HepG2 (cell line): ENCODE data around the gene EPB41L4A. TPM values are rescaled to one million over a fixed set of nuclear protein-coding genes. Genes with fewer than 3 reads are reported as not detected.

Source experiments
- ATAC-seq: fragments of 200-7000 bp; cut with Tn5 transposase; 3 replicates; pipeline ENCODE4 v1.9.1; 2020; ENCODE audit warnings: mild to moderate bottlenecking, moderate library complexity
- BruUV-seq: library from RNA; stranded (reverse); fragments of 400-500 nt; replicated peaks from 2 replicates; lab custom pipeline; 2021; lab: Mats Ljungman, UMichigan
- CTCF ChIA-PET: fragments of 300-600 bp; formaldehyde crosslinking; extraction: SDS; loops from one replicate; lab custom pipeline; 2021; ENCODE audit warnings: low total read pairs, inconsistent platforms, low intra/inter-chr PET ratio; lab: Yijun Ruan, JAX
- POLR2A ChIA-PET: fragments of 350-600 bp; sonication (Branson Sonifier 250); formaldehyde crosslinking; loops from one replicate; lab custom pipeline; 2020; ENCODE audit warnings: antibody characterized with exemption, inconsistent platforms; lab: Yijun Ruan, JAX
- DNase-seq: peaks from one replicate; pipeline ENCODE4 v3.0.0-alpha.2; 2015; ENCODE audit warnings: low spot score
- FAIRE-seq: peaks from 3 replicates; lab custom pipeline; 2011; peaks lifted over from hg19 to GRCh38; lab: Jason Lieb, UNC
- H2AFZ ChIP-seq: one replicate; pipeline ENCODE4 v1.6.1; 2011; ENCODE audit warnings: low read length, inconsistent platforms
- H3K27ac ChIP-seq: fragments of 300-600 bp; 3 replicates; pipeline ENCODE4 v1.8.0; 2011; ENCODE audit warnings: mixed run types, mild to moderate bottlenecking, mixed read lengths, low read length, inconsistent platforms; ENCODE audit not compliant: insufficient read depth; ENCODE audit errors: extremely low read length
- H3K27me3 ChIP-seq, 2 experiments: fragments of 200-600 bp in 1 of 2; 2 replicates in 1 of 2; 3 replicates in 1 of 2; pipeline versions ENCODE4 v1.6.0 to v1.8.0; 2011; ENCODE audit warnings: low read length in 2 of 2, mild to moderate bottlenecking in 2 of 2, moderate library complexity in 2 of 2, inconsistent platforms in 1 of 2; ENCODE audit not compliant: insufficient read depth in 2 of 2, control insufficient read depth in 1 of 2
- H3K36me3 ChIP-seq, 2 experiments: fragments of 200-600 bp in 1 of 2; replicated peaks in 1 of 2; 2 replicates in 1 of 2; 3 replicates in 1 of 2; pipeline versions ENCODE4 v1.5.1 to v1.8.0; 2011; ENCODE audit warnings: low read length in 2 of 2, inconsistent platforms in 1 of 2; ENCODE audit not compliant: insufficient read depth in 2 of 2, control insufficient read depth in 1 of 2
- H3K4me1 ChIP-seq: 2 replicates; pipeline ENCODE4 v1.5.1; 2012; ENCODE audit warnings: low read length, inconsistent platforms; ENCODE audit not compliant: insufficient read depth
- H3K4me2 ChIP-seq: 2 replicates; pipeline ENCODE4 v1.6.0; 2011; ENCODE audit warnings: low read depth, low read length, inconsistent platforms
- H3K4me3 ChIP-seq, 3 experiments: fragments of 200-600 bp in 1 of 3; sonication (generic), shearing (Covaris generic) in 1 of 3; replicated peaks in 1 of 3; 2 replicates each; pipeline ENCODE4 v1.5.1; 2011 to 2016; ENCODE audit warnings: low read length in 3 of 3, inconsistent platforms in 2 of 3, low read depth in 2 of 3, mild to moderate bottlenecking in 2 of 3, control low read depth in 1 of 3, mixed read lengths in 1 of 3; ENCODE audit not compliant: insufficient read depth in 1 of 3
- H3K79me2 ChIP-seq: one replicate; pipeline ENCODE4 v1.6.1; 2011; ENCODE audit warnings: low read length, inconsistent platforms; ENCODE audit not compliant: insufficient read depth
- H3K9ac ChIP-seq: 2 replicates; pipeline ENCODE4 v1.6.0; 2011; ENCODE audit warnings: mild to moderate bottlenecking, low read depth, low read length, inconsistent platforms; ENCODE audit not compliant: insufficient read depth
- H3K9me3 ChIP-seq: 2 replicates; pipeline ENCODE4 v1.5.1; 2012; ENCODE audit warnings: mild to moderate bottlenecking, low read length
- H4K20me1 ChIP-seq: 2 replicates; pipeline ENCODE4 v1.6.0; 2011; ENCODE audit warnings: inconsistent platforms, mild to moderate bottlenecking, low read length, moderate library complexity; ENCODE audit not compliant: insufficient read depth
- AHR ChIP-seq: IDR thresholded peaks from 2 replicates; pipeline ENCODE4 v1.6.1; 2018; ENCODE audit warnings: missing genetic modification reagents, missing compliant biosample characterization
- BHLHE40 ChIP-seq: IDR thresholded peaks from 2 replicates; pipeline ENCODE4 v1.6.1; 2011; ENCODE audit warnings: low read length, improper control_type of control experiment
- ELF1 ChIP-seq: sonication (generic); formaldehyde crosslinking; IDR thresholded peaks from 2 replicates; pipeline ENCODE4 v1.4.0; 2020; ENCODE audit warnings: missing genetic modification reagents
- MED13 ChIP-seq: sonication (generic); formaldehyde crosslinking; IDR thresholded peaks from 2 replicates; pipeline ENCODE4 v1.5.0; 2020; ENCODE audit warnings: missing genetic modification reagents
- NFE2 ChIP-seq: sonication (generic); formaldehyde crosslinking; IDR thresholded peaks from 2 replicates; pipeline ENCODE4 v1.4.0; 2020; ENCODE audit warnings: missing genetic modification reagents
- PRMT3 ChIP-seq: sonication (generic); formaldehyde crosslinking; IDR thresholded peaks from 2 replicates; pipeline ENCODE4 v1.8.1; 2022; ENCODE audit warnings: low read depth, mild to moderate bottlenecking, moderate library complexity, missing genetic modification reagents, borderline replicate concordance
- SRSF4 ChIP-seq: fragments of 200-400 bp; formaldehyde crosslinking; IDR thresholded peaks from one replicate; pipeline ENCODE4 v1.6.1; 2018; ENCODE audit warnings: mild to moderate bottlenecking, low read depth, low read length, moderate library complexity; ENCODE audit not compliant: poor library complexity, severe bottlenecking
- ZNF138 ChIP-seq: sonication (generic); formaldehyde crosslinking; IDR thresholded peaks from 2 replicates; pipeline ENCODE4 v1.5.0; 2020; ENCODE audit warnings: mild to moderate bottlenecking, low read depth, missing genetic modification reagents
- ZNF205 ChIP-seq: IDR thresholded peaks from 2 replicates; pipeline ENCODE4 v1.6.1; 2018; ENCODE audit warnings: missing biosample characterization, missing genetic modification reagents
- ZNF329 ChIP-seq: sonication (generic); formaldehyde crosslinking; IDR thresholded peaks from 2 replicates; pipeline ENCODE4 v1.9.0; 2021; ENCODE audit warnings: low read depth, mild to moderate bottlenecking, missing genetic modification reagents
- ZNF331 ChIP-seq: sonication (generic); formaldehyde crosslinking; IDR thresholded peaks from 2 replicates; pipeline ENCODE4 v1.4.0; 2020; ENCODE audit warnings: missing genetic modification reagents
- ZNF713 ChIP-seq: sonication (generic); formaldehyde crosslinking; IDR thresholded peaks from 2 replicates; pipeline ENCODE4 v1.4.0; 2020; ENCODE audit warnings: mild to moderate bottlenecking, missing genetic modification reagents
- ZSCAN21 ChIP-seq: sonication (generic); formaldehyde crosslinking; IDR thresholded peaks from 2 replicates; pipeline ENCODE4 v1.8.0; 2022; ENCODE audit warnings: mild to moderate bottlenecking, missing genetic modification reagents, moderate library complexity, borderline replicate concordance
- WGBS: methylation state at CpG from one replicate; pipeline ENCODE4 v1.1.6; 2017; ENCODE audit warnings: low lambda C conversion rate; 5-methylcytosine and 5-hydroxymethylcytosine counted together
- in situ Hi-C: cut with HindIII; loops from 2 replicates; pipeline ENCODE4 v1.10.0; 2017; ENCODE audit warnings: low pct_unique_long_range_greater_than_20kb; ENCODE audit not compliant: extremely low pct_ligation_motif_present
- intact Hi-C: fragments of 100-400 bp; cut with micrococcal nuclease; formaldehyde crosslinking; loops from one replicate; pipeline ENCODE4 v1.10.0; 2022; ENCODE audit not compliant: unreplicated experiment
- polyA plus RNA-seq, 8 experiments: library from polyadenylated mRNA; depleted of rRNA in 3 of 8; stranded (reverse) in 7 of 8; unstranded in 1 of 8; fragments of >200 nt; fragmentation: Illumina TruSeq in 4 of 8; extraction: Trizol in 4 of 8; gene quantifications; 2 replicates each; pipeline versions ENCODE4 v1.2.1 to v1.2.3, GENCODE V29; 2011 to 2016; ENCODE audit warnings: low read depth in 4 of 8, missing spikeins in 1 of 8, mixed read lengths in 1 of 8; ENCODE audit not compliant: insufficient read depth in 1 of 8
- total RNA-seq, 5 experiments: library from RNA; depleted of rRNA; stranded (reverse); fragments of >200 nt; fragmentation: Illumina TruSeq; extraction: Trizol; gene quantifications; 2 replicates each; pipeline ENCODE4 v1.2.3, GENCODE V29; 2016; ENCODE audit warnings: low read depth in 1 of 5
- TF ChIP-seq, protein P1 (sequence below): sonication (generic); formaldehyde crosslinking; IDR thresholded peaks from 2 replicates; pipeline ENCODE4 v1.4.0; 2020; ENCODE audit warnings: missing genetic modification reagents
- TF ChIP-seq, protein P2 (sequence below): sonication (generic); formaldehyde crosslinking; IDR thresholded peaks from 2 replicates; pipeline ENCODE4 v1.4.0; 2020; ENCODE audit warnings: mild to moderate bottlenecking, missing genetic modification reagents

EPB41L4A gene
- total and polyA plus RNA-seq, 2 of the 13 experiments (the other 11 are each of a cell fraction or from before 2014, with no cell fraction given) = 0.07 TPM; not detected in 1

DNA sequence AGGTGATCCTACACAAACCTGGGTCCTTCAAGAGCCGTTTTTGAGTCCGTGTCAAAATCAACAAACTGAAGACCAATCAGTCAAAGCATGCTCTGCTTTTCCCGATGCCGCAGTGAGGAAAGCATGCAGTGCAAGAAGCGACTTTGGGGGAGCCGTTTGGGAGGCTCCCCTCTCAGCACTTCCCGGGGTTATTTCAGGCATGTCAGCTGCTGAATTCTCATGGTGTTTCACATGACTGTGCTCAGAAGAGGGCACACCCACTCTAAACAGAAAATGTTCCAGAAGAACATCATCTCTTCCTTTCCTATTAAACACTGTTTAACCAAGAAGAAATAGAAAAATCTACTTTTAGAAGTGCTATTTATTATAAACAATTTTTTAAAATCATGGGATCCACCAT, 125.5 kb downstream of the EPB41L4A start:
- no peak for TF ChIP-seq MED13
- no peak for TF ChIP-seq NFE2
- TF ChIP-seq ZSCAN21 (CRISPR knock-in tag) = no peak
- no peak for TF ChIP-seq ZNF713 (CRISPR knock-in tag)
- TF ChIP-seq, protein P1, sequence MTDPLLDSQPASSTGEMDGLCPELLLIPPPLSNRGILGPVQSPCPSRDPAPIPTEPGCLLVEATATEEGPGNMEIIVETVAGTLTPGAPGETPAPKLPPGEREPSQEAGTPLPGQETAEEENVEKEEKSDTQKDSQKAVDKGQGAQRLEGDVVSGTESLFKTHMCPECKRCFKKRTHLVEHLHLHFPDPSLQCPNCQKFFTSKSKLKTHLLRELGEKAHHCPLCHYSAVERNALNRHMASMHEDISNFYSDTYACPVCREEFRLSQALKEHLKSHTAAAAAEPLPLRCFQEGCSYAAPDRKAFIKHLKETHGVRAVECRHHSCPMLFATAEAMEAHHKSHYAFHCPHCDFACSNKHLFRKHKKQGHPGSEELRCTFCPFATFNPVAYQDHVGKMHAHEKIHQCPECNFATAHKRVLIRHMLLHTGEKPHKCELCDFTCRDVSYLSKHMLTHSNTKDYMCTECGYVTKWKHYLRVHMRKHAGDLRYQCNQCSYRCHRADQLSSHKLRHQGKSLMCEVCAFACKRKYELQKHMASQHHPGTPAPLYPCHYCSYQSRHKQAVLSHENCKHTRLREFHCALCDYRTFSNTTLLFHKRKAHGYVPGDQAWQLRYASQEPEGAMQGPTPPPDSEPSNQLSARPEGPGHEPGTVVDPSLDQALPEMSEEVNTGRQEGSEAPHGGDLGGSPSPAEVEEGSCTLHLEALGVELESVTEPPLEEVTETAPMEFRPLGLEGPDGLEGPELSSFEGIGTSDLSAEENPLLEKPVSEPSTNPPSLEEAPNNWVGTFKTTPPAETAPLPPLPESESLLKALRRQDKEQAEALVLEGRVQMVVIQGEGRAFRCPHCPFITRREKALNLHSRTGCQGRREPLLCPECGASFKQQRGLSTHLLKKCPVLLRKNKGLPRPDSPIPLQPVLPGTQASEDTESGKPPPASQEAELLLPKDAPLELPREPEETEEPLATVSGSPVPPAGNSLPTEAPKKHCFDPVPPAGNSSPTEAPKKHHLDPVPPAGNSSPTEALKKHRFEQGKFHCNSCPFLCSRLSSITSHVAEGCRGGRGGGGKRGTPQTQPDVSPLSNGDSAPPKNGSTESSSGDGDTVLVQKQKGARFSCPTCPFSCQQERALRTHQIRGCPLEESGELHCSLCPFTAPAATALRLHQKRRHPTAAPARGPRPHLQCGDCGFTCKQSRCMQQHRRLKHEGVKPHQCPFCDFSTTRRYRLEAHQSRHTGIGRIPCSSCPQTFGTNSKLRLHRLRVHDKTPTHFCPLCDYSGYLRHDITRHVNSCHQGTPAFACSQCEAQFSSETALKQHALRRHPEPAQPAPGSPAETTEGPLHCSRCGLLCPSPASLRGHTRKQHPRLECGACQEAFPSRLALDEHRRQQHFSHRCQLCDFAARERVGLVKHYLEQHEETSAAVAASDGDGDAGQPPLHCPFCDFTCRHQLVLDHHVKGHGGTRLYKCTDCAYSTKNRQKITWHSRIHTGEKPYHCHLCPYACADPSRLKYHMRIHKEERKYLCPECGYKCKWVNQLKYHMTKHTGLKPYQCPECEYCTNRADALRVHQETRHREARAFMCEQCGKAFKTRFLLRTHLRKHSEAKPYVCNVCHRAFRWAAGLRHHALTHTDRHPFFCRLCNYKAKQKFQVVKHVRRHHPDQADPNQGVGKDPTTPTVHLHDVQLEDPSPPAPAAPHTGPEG (CRISPR knock-in tag) = no peak
- TF ChIP-seq ZNF138 = no peak
- TF ChIP-seq ZNF205 (CRISPR knock-in tag) = no peak
- TF ChIP-seq ZNF331 = no peak
- TF ChIP-seq, protein P2, sequence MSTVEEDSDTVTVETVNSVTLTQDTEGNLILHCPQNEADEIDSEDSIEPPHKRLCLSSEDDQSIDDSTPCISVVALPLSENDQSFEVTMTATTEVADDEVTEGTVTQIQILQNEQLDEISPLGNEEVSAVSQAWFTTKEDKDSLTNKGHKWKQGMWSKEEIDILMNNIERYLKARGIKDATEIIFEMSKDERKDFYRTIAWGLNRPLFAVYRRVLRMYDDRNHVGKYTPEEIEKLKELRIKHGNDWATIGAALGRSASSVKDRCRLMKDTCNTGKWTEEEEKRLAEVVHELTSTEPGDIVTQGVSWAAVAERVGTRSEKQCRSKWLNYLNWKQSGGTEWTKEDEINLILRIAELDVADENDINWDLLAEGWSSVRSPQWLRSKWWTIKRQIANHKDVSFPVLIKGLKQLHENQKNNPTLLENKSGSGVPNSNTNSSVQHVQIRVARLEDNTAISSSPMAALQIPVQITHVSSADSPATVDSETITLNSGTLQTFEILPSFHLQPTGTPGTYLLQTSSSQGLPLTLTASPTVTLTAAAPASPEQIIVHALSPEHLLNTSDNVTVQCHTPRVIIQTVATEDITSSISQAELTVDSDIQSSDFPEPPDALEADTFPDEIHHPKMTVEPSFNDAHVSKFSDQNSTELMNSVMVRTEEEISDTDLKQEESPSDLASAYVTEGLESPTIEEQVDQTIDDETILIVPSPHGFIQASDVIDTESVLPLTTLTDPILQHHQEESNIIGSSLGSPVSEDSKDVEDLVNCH (CRISPR knock-in tag) = no peak
- TF ChIP-seq SRSF4 = no peak
- no peak for TF ChIP-seq ELF1 (CRISPR knock-in tag)
- TF ChIP-seq ZNF329 (CRISPR knock-in tag) = no peak
- no peak for TF ChIP-seq AHR (CRISPR knock-in tag)
- TF ChIP-seq BHLHE40 = no peak
- TF ChIP-seq PRMT3 (CRISPR knock-in tag) = no peak
- TF ChIP-seq, all 625 proteins: peak for 0
- no peaks in the 10 kb centered on the region for H3K79me2 ChIP-seq
- no peaks in the 10 kb centered on the region for H3K4me1 ChIP-seq
- POLR2A ChIA-PET = no interaction called here
- no peaks in the 10 kb centered on the region; a peak in 3 of 5 replicates for H3K27me3 ChIP-seq
- H3K4me3 ChIP-seq = no peak overlapping the region
- in situ Hi-C loops = no loop called here
- intact Hi-C loops = no loop called here
- WGBS = under 1% methylated on average over 6 of the region's 7 CpGs
- no peaks in the 10 kb centered on the region for H4K20me1 ChIP-seq
- no peaks in the 10 kb centered on the region for H3K36me3 ChIP-seq
- H3K27ac ChIP-seq = no peak overlapping the region
- H3K9ac ChIP-seq = no peak overlapping the region
- ATAC-seq (no peak), DNase-seq (no peak), FAIRE-seq (no peak)
- no peaks in the 10 kb centered on the region for H3K9me3 ChIP-seq
- H2AFZ ChIP-seq = no peak overlapping the region
- CTCF ChIA-PET = no interaction called here
- no peak overlapping the region for H3K4me2 ChIP-seq
- no TSS peak for BruUV-seq
